Stimulated activated CD8-positive, alpha-beta memory T cell treated with anti-CD3 and anti-CD28 coated beads, Interleukin-12 subunit alpha, Interleukin-12 subunit beta, amount 100 ng/mL, for 24 hours (primary cell): ENCODE results near the gene CPTP.

ENCODE experiments used
- DNase-seq: peaks from one replicate; pipeline ENCODE4 v3.0.0-alpha.2; 2020; ENCODE audit errors: extremely low read depth

CPTP gene

DNA sequence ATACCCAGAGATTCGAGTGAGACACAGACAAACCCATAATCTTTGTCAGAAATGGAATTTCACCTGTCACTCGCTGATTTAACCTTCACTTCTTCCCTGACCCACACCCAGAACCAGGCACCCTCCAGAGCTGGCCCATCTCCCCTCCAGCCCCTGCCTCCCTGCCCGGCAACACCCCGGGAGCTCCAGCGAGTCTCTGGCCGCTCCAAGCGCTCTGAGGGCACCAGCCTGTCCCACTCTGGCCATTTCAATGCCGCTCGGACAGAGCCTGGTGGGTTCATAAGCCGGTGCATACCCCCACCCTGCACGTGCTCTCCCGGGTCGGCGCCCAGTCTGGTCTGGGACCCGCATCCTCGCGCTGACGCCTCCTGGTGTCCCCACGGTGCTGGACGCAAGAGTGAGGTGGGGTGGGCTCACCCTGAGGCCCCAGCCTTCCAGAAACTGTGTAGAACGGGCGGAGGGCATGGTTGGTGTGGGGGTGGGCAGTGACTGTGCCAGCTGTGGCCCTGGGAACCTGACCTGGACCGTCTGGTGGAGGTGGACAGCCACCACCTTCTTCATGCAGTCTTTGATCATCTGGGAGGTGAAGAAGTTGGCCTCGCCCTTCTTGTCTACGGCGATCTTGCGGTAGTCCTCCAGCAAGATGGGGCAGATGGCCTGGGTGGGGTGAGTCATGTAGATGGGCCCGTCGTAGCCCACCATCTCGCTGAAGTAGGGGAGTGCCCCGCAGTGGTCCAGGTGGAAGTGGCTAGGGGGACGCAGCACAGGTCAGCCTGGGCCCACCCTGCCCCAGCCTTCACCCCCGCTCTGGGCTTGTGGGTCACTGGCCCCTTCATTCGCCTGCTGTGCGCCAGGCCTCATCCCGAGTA is 5.6 kb upstream of the CPTP start:
- no peak for DNase-seq

DNA sequence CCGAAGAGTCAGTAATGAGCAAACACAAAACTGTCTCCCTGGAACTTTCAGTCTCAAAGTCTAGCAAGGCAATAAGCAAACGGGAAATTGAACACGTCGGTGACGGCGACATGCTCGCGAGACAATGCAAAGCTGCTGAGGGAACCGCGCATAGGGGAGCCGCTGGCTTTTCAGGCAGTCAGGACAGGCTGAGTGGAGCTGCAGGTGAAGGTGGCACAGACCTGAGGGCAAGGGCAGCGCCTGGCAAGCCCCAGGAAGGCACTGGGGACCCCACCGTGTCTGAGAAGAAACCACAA is 5.0 kb upstream of the CPTP start:
- no peak for DNase-seq

DNA sequence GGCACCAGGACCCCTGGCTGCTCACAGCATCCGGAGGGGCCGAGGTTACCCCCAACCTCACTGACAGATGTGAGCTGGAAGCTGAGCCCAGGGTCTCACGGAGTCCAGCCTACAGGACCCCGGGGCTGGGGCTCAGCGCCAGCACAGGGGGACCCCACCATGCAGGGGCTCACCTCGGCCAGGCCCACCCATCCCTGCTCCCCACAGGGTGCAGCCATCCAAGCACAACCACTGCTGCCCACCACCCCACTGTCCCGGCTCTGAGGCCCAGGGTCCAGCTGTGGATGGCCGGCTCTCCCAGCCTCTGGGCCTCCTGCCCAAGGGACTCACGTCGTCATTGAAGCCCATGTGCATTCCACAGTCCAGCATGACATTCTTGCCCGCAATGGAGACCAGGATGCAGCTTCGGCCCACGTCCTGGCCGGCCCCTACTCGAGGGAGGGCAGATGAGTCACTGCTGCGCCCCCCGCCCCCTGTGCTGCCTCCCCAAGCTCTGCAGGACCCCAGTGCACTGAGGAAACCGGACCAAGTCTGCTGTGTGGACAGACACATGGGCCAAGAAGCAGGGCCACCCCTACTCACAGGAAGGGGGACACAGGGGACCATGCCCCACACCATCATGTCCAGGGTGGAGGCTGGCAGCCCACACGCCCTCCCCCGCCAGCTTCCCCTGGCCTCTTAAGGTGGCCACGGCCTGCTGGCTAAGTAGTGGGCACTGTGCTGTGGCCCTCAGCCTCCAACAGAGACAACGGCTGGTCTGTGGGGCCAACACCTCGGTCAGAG is 3.7 kb upstream of the CPTP start:
- no peak for DNase-seq

DNA sequence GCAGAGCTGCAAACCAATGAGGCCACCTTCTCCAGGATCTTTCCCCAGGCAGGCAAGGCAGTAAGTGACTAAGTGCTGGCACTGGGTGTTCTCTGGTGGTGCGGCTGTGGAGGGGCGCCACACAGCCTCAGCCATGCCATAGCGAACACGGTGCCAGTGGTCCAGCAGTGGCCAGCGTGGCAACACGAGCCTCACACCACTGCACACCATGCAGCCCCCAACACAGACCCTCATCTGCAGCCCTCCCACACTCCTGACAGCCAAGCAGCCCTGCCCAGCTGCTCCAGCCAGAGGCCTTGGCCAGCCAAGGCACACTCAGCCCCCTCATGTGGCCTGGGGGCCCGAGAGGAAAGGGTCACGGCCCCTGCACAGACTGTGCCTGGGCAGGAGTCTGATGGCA is 3.1 kb upstream of the CPTP start:
- no peak for DNase-seq

DNA sequence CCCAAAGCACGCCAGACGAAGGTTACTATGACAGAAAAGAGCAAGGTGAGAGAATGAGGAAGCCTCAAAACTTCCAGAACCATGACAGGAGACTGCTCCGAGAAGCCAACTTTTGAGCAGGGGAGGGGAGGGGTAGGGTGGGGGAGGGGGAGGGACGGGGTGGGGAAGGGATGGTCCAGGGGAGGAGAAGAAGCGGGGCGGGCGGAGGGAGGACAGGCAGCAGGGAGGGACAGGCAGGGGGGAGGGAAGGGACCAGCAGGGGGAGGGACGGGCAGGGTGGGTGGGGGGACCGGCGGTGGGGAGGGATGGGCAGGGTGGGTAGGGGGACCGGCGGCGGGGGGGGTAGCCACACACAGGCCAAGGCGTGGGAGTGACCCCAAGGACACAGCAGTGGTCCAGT is 2.2 kb upstream of the CPTP start:
- no peak for DNase-seq

DNA sequence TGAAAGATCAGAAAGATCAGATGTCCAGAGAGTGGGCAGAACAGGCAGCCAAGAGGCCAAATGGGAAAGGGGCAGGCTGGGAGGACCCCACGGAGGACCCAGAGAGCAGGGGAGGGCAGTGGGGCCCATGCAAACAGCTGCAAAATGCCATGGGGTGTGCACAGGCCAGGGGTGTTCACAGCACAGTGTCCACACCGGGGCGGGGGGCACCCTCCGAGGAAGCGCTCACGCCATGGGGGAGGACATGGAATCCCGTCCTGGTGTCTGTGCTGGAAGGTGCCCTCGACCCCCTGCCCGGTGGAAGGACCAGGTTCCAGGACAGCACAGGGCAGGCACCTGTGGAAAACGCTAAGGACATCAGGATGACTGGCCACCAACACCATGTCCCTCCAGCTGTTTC is 1.6 kb upstream of the CPTP start:
- no peak for DNase-seq

DNA sequence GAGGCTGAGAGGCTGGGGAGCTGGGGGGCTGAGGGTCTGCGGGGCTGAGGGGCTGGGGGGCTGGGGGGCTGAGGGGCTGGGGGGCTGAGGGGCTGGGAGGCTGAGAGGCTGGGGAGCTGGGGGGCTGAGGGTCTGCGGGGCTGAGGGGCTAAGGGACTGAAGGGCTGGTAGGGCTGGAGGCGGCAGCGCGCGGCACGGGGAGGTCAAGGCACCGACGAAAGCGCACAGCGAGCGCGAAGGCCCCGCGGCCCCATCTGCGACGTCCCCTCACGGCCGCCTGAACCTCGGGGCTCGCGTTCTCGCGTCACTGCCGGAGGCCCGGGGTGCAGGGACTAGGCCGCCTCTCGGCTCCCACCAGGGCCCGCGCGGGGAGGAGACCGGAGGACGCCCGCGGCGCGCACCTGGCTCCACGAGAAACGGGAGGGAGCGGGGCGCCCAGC is 498 bp upstream of the CPTP start:
- DNase-seq = no peak

DNA sequence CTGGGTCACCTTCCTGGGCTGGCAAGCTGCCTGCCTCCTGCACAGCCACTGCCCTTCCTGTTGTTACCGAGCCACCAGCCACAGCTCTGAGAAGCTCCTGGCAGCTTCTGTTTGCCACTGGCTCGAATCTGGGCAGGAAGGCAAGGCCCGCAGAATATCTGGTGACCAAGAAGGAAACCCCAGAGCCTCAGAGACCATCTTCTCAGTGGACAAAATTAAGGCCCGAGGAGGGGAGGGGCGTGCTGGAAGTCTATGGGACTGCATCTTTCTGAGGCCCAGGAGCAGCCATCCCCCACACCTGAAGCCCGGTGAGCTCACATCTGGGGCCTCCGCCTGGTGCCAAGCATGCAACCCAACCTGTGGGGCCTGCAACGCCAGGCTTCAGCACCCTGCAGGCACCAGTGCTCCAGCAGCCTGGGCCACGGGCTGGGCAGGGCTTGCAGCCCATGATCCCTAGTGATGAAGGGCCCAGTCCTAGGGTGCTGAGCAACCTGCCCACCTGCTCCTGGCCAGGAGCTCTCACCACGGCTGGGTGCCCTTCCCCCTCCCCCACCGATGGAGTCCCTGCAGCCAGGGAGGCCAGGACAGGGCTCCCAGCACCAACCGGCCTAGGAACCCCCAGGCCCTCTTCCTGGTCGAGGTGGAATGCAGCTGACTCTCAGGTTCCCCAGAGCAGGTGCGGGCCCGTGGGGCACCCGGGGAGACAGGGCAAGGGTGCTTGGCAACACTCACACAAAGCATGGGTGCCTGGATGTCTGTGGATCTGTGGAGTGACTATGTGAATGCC is 879 bp downstream of the CPTP start:
- DNase-seq = no peak

DNA sequence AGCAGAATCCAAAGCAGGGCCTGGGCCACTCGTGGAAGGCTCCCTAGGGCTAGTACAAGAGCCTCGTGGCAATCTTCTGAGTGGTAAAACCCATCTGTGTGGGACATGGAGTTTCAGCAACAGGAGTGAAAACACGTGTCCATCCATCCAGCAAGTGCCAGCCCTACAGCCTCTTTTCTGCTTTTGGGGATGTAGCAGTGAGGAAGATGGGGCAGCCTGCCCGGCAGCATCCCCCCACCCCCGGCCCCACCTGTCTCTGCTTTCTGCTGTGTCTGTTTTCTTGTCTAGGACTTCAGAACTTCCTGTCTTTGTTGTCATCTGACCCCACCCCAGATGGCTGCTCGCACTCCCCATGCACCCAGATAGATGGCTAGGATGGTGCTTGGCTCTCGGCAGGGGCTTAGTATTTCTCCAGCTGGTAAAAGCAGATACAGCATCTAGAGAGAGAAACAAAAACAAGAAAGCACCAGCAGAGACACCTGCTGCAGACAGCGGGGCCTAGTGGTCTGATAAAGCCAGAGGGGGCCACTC is 1.5 kb downstream of the CPTP start:
- no peak for DNase-seq

DNA sequence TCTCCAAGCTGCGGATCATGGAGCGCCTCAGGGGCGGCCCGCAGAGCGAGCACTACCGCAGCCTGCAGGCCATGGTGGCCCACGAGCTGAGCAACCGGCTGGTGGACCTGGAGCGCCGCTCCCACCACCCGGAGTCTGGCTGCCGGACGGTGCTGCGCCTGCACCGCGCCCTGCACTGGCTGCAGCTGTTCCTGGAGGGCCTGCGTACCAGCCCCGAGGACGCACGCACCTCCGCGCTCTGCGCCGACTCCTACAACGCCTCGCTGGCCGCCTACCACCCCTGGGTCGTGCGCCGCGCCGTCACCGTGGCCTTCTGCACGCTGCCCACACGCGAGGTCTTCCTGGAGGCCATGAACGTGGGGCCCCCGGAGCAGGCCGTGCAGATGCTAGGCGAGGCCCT is 2.7 kb downstream of the CPTP start:
- DNase-seq = no peak

DNA sequence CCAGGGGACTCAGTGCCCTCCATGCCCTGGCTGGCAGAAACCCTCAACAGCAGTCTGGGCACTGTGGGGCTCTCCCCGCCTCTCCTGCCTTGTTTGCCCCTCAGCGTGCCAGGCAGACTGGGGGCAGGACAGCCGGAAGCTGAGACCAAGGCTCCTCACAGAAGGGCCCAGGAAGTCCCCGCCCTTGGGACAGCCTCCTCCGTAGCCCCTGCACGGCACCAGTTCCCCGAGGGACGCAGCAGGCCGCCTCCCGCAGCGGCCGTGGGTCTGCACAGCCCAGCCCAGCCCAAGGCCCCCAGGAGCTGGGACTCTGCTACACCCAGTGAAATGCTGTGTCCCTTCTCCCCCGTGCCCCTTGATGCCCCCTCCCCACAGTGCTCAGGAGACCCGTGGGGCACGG is 3.7 kb downstream of the CPTP start:
- no peak for DNase-seq

DNA sequence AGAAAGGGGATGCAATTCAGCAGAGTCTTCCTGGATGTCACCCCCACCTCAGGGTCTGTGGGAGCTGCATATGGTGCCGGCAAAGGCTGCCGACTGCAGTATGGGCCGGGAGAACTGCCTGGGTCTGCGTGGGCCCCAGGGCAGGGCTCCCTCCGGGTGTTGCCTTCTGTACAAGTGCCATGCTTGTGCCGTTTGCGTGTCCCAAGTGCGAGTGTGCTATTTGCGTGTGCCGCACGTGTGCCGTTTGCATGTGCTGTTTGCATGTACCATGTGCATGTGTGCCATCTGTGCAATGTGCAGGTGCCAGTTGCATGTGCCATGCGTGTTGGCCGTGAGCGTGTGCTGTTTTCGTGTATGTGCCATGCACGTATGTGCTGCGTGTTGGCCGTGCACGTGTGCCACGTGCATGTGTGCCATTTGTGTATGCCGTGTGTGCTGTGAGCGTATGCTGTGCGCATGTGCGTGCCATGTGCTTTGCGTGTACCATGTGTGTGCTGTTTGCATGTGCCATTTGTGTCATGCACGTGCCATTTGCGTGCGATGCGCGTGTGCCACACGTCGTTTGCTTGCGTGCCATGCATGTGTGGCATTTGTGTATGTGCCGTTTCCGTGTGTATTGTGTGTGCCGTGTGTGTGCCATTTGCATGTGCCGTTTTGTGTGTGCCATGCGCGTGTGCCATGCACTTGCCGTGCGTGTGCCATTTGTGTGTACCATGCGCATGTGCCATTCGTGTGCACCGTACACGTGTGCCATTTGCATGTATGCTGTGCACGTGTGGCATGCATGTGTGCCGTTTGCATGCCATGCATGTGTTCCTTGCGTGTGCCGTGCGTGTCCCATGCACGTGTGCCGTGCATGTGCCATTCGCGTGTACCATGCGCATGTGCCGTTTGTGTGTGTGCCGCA is 5.0 kb downstream of the CPTP start:
- DNase-seq = no peak

DNA sequence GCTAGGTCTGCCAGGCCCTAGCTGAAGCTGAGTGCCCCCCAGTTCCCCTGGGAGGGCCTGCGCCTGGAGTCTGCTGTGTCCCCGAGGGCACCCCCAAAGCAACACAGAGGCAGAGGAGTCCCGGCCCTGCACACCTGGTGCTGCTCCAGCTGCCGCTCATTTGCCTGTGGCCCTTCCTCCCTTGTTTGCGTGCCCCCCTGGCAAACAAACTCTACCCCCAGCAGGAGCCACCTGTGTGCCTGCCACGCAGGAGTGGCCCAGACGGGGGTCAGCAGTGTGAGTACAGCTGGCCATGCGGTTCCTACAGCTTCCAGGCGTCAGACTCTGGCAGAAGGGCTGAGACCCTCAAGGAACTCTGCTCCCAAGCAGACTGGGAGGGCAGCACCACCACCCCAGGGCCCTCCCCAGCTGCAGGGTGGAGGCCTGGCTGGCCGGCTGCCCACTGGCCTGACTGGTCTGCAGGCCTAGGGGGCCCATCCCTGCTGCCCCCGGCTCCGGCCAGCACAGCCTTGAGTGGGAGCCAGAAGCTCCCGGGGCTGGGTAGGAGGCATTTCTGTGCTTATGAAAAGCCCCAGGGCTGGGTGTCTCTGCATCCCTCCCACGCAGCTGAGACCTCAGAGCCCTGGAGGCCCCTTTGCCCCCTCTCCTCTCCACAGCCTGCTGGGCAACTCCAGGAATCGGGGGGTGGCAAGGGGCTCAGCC is 5.9 kb downstream of the CPTP start:
- DNase-seq = no peak

DNA sequence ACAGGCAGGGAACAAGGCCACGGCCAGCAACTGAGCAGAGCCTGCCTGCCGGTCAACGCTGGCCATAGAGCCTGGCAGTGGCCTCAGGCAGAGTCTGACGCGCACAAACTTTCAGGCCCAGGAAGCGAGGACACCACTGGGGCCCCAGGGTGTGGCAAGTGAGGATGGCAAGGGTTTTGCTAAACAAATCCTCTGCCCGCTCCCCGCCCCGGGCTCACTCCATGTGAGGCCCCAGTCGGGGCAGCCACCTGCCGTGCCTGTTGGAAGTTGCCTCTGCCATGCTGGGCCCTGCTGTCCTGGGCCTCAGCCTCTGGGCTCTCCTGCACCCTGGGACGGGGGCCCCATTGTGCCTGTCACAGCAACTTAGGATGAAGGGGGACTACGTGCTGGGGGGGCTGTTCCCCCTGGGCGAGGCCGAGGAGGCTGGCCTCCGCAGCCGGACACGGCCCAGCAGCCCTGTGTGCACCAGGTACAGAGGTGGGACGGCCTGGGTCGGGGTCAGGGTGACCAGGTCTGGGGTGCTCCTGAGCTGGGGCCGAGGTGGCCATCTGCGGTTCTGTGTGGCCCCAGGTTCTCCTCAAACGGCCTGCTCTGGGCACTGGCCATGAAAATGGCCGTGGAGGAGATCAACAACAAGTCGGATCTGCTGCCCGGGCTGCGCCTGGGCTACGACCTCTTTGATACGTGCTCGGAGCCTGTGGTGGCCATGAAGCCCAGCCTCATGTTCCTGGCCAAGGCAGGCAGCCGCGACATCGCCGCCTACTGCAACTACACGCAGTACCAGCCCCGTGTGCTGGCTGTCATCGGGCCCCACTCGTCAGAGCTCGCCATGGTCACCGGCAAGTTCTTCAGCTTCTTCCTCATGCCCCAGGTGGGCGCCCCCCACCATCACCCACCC is 6.7 kb downstream of the CPTP start, which contains the start of gene TAS1R3:
Gene TAS1R3 (plus strand): TSS at position 213 of the 898 bp plus-strand sequence. CDS start 66 bp downstream, at position 279.
- DNase-seq = no peak

DNA sequence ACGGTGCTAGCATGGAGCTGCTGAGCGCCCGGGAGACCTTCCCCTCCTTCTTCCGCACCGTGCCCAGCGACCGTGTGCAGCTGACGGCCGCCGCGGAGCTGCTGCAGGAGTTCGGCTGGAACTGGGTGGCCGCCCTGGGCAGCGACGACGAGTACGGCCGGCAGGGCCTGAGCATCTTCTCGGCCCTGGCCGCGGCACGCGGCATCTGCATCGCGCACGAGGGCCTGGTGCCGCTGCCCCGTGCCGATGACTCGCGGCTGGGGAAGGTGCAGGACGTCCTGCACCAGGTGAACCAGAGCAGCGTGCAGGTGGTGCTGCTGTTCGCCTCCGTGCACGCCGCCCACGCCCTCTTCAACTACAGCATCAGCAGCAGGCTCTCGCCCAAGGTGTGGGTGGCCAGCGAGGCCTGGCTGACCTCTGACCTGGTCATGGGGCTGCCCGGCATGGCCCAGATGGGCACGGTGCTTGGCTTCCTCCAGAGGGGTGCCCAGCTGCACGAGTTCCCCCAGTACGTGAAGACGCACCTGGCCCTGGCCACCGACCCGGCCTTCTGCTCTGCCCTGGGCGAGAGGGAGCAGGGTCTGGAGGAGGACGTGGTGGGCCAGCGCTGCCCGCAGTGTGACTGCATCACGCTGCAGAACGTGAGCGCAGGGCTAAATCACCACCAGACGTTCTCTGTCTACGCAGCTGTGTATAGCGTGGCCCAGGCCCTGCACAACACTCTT is 7.6 kb downstream of the CPTP start:
- no peak for DNase-seq

DNA sequence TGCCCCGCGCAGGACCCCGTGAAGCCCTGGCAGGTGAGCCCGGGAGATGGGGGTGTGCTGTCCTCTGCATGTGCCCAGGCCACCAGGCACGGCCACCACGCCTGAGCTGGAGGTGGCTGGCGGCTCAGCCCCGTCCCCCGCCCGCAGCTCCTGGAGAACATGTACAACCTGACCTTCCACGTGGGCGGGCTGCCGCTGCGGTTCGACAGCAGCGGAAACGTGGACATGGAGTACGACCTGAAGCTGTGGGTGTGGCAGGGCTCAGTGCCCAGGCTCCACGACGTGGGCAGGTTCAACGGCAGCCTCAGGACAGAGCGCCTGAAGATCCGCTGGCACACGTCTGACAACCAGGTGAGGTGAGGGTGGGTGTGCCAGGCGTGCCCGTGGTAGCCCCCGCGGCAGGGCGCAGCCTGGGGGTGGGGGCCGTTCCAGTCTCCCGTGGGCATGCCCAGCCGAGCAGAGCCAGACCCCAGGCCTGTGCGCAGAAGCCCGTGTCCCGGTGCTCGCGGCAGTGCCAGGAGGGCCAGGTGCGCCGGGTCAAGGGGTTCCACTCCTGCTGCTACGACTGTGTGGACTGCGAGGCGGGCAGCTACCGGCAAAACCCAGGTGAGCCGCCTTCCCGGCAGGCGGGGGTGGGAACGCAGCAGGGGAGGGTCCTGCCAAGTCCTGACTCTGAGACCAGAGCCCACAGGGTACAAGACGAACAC is 8.3 kb downstream of the CPTP start:
- DNase-seq = no peak

DNA sequence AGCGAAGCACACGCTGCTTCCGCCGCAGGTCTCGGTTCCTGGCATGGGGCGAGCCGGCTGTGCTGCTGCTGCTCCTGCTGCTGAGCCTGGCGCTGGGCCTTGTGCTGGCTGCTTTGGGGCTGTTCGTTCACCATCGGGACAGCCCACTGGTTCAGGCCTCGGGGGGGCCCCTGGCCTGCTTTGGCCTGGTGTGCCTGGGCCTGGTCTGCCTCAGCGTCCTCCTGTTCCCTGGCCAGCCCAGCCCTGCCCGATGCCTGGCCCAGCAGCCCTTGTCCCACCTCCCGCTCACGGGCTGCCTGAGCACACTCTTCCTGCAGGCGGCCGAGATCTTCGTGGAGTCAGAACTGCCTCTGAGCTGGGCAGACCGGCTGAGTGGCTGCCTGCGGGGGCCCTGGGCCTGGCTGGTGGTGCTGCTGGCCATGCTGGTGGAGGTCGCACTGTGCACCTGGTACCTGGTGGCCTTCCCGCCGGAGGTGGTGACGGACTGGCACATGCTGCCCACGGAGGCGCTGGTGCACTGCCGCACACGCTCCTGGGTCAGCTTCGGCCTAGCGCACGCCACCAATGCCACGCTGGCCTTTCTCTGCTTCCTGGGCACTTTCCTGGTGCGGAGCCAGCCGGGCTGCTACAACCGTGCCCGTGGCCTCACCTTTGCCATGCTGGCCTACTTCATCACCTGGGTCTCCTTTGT is 9.1 kb downstream of the CPTP start:
- no peak for DNase-seq

DNA sequence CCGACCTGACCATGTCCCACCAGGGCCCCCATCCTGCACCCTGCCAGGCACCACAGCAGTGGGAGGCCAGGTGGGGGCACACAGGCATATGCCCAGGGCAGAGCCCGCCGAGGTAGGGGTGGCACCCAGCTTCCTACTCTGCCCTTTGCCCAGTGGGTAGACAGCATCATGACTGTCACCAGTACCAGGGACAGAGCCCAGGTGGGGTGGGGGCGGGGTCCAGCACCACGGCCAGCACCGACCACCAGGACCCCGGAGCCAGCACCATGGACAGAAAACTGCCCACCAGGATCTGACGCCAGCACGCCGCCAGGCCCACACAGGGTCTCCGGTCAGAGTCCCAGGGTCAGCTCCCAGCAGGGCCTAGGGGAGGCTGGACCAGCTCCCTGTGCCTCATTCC is 10.2 kb downstream of the CPTP start:
- no peak for DNase-seq
